A673 (cell line): ENCODE measurements around the gene PIAS1.

Experiments
- CTCF ChIP-seq: fragments of 300-800, 200-600 bp; sonication (generic); conservative IDR thresholded peaks from 2 replicates; pipeline ENCODE4 v1.5.1; 2017; ENCODE audit warnings: low read depth, mild to moderate bottlenecking, antibody characterized with exemption, low read length, moderate library complexity, mixed read lengths
- EZH2 ChIP-seq: fragments of 200-600 bp; sonication (generic); IDR thresholded peaks from 2 replicates; pipeline ENCODE4 v1.6.1; 2017; ENCODE audit warnings: borderline replicate concordance, low read depth, mild to moderate bottlenecking, mixed read lengths, antibody characterized with exemption, low read length; ENCODE audit not compliant: poor library complexity, severe bottlenecking

- TF ChIP-seq CTCF (no peak), EZH2 (no peak)
Measured at GRCh38 chr15:68020685-68021084, 33.4 kb upstream of the PIAS1 start.
